ENCODE data around the gene IQUB. TPM values are rescaled to one million over a fixed set of nuclear protein-coding genes. Genes with fewer than 3 reads are reported as not detected.

Gene IQUB
- total RNA-seq, 1 donor from 2014 or later: not detected

DNA sequence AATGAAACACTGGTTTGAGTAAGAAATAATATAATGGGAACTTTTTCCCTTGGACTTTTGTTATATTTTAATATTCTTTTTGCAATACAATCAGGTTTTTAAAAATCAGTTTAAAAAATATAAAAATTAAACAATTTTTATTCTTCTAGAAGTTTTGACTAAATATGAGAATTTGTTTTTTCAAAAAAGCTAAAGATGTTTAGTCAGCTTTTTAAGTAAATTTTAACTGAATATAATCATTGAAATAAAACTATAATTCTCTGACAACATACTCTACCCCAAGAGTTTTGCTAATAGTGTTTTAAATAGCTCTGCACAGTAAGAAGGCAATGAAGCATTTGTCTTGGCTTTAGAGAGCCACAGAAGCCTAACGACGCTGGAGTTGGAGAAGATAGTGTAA lies 70.5 kb downstream of the IQUB start:
- Mint-ChIP-seq H3K4me3 (no peak overlapping the region), H3K4me1 (ENCODE audit: low read depth) (no peaks in the 10 kb centered on the region), H3K36me3 (ENCODE audit: low read depth) (no peaks in the 10 kb centered on the region), H3K9me3 (no peaks in the 10 kb centered on the region), H3K27me3 (ENCODE audit: insufficient read depth) (no peaks in the 10 kb centered on the region), H3K27ac (no peak overlapping the region)
- no peak for DNase-seq (ENCODE audit: low spot score)
- intact Hi-C loops (cut with micrococcal nuclease): no loop called here

DNA sequence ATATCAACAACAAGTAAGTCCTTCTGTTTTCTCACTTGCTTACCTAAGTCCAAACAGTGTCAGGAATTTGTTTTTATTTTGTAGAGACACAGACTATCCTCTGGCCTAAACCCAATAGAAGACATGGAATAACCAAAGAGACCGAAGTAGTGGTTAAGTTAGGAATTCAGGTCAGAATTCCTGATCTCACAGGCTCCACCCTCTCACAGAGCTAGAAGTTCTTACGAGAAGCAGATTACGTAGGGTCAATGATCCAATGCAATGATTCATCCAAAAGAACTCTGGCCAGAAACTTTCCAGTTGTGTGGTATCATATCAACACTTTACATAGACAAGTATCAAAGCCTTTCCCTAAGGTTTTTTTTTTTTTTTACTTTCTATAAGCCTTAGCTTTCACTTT lies 73.8 kb downstream of the IQUB start:
- Mint-ChIP-seq H3K4me3 (no peak overlapping the region), H3K27ac (no peak overlapping the region), H3K4me1 (ENCODE audit: low read depth) (no peaks in the 10 kb centered on the region), H3K9me3 (no peaks in the 10 kb centered on the region), H3K27me3 (ENCODE audit: insufficient read depth) (no peaks in the 10 kb centered on the region), H3K36me3 (ENCODE audit: low read depth) (no peaks in the 10 kb centered on the region)
- DNase-seq (ENCODE audit: low spot score): no peak
- intact Hi-C loops (cut with micrococcal nuclease): no loop called here

DNA sequence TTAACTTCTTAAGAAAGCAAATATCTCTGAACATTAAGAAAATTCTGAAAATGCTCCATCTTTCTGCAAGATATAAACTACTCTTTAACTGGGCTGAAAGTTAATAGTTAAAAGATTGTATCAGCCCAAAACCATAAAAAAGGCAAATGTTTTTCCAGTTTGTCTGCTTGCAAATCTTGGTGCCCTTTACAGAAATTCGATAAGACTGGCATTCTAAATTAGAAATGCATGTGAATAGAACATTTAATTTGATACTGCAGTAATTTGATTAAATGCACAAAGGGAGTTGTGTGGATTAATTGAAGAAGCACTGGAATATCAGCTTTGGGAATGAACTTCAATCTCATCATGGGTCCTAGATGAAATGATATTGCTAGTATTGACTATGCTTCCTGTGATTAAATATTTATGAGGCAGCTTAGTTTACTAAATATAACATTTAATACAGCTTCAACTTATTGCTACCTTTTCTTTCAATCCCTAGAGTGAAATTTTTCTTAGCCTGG lies 78.4 kb downstream of the IQUB start:
- Mint-ChIP-seq H3K9me3 (peaks cover 6% of the 10 kb centered on the region), H3K27me3 (ENCODE audit: insufficient read depth) (no peaks in the 10 kb centered on the region), H3K4me1 (ENCODE audit: low read depth) (no peaks in the 10 kb centered on the region), H3K36me3 (ENCODE audit: low read depth) (no peaks in the 10 kb centered on the region), H3K27ac (no peak overlapping the region), H3K4me3 (no peak overlapping the region)
- no peak for DNase-seq (ENCODE audit: low spot score)
- intact Hi-C loops (cut with micrococcal nuclease): no loop called here

DNA sequence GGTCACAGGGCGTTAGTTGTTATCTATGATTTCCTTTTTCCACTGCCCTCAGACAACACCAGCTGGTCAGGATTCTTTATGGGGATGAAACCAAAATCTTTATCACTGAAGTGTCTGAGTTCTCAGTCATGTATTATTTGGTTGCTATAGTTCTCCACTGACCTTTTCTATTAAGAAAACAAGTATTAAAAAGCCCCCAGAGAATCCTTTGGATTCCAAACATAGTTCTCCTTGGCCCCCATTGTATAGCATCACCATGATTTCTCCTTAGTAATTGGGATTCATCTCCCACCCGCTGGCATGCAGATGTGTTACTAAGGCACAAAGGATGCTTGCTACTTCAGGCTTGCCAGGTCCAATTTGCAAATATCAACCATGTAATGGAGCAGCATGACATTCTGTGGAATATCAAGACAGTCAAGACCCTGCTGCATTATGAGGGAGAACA lies 94.3 kb downstream of the IQUB start:
- H3K27ac Mint-ChIP-seq: no peak overlapping the region
- H3K36me3 Mint-ChIP-seq (ENCODE audit: low read depth): no peaks in the 10 kb centered on the region
- DNase-seq (ENCODE audit: low spot score): no peak
- no peak overlapping the region for H3K4me3 Mint-ChIP-seq
- H3K4me1 Mint-ChIP-seq (ENCODE audit: low read depth): no peaks in the 10 kb centered on the region
- no peaks in the 10 kb centered on the region for H3K27me3 Mint-ChIP-seq (ENCODE audit: insufficient read depth)
- intact Hi-C loops (cut with micrococcal nuclease): no loop called here
- no peaks in the 10 kb centered on the region for H3K9me3 Mint-ChIP-seq

GRCh38 chr7:123439191-123439590 lies 95.2 kb downstream of the IQUB start:
- H3K9me3 Mint-ChIP-seq: no peaks in the 10 kb centered on the region

DNA sequence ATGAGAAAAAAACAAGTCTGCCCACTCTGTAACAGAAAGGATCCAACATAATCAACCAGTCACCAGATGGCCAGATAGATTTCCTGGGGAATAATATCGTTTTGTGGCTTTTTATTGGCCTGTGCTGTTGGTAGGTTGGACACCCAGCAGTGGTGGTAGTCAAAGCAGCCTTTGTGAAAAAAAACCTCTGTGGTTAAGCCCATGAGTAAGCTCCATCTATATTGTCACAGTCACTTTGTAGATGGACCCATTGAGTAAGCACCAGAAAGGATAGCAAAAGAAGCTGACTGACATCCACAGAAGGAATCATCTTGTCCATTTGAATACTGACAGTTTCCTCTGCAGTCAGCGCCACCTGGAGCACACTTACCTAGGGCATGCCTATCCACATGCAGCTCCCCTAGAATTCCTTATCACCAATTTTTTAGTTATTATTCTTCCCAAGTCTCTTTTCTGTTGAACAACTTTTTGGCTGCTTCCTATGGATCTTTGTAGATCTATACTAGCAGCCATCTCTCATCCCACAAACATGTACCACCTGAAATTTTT lies 96.9 kb downstream of the IQUB start:
- Mint-ChIP-seq H3K36me3 (ENCODE audit: low read depth) (no peaks in the 10 kb centered on the region), H3K4me1 (ENCODE audit: low read depth) (no peaks in the 10 kb centered on the region), H3K4me3 (no peak overlapping the region), H3K27ac (no peak overlapping the region), H3K9me3 (no peaks in the 10 kb centered on the region), H3K27me3 (ENCODE audit: insufficient read depth) (no peaks in the 10 kb centered on the region)
- intact Hi-C loops (cut with micrococcal nuclease): no loop called here
- DNase-seq (ENCODE audit: low spot score): no peak

More at GRCh38 chr7:123439191-123439590, 95.2 kb downstream of the IQUB start:
- H3K36me3 Mint-ChIP-seq (ENCODE audit: low read depth): no peaks in the 10 kb centered on the region
- no peak overlapping the region for H3K4me3 Mint-ChIP-seq
- DNase-seq (ENCODE audit: low spot score): no peak
- H3K27ac Mint-ChIP-seq: no peak overlapping the region
- H3K27me3 Mint-ChIP-seq (ENCODE audit: insufficient read depth): no peaks in the 10 kb centered on the region
- intact Hi-C loops (cut with micrococcal nuclease): no loop called here
- no peaks in the 10 kb centered on the region for H3K4me1 Mint-ChIP-seq (ENCODE audit: low read depth)

GRCh38 chr7:123435080-123435700 lies 99.2 kb downstream of the IQUB start:
- Mint-ChIP-seq H3K27ac (no peak overlapping the region), H3K4me3 (no peak overlapping the region), H3K9me3 (no peaks in the 10 kb centered on the region), H3K27me3 (ENCODE audit: insufficient read depth) (no peaks in the 10 kb centered on the region), H3K4me1 (ENCODE audit: low read depth) (no peaks in the 10 kb centered on the region), H3K36me3 (ENCODE audit: low read depth) (no peaks in the 10 kb centered on the region)
- intact Hi-C loops (cut with micrococcal nuclease): no loop called here
- no peak for DNase-seq (ENCODE audit: low spot score)

GRCh38 chr7:123433665-123434064 lies 100.7 kb downstream of the IQUB start:
- H3K9me3 Mint-ChIP-seq: no peaks in the 10 kb centered on the region

GRCh38 chr7:123432601-123433000 lies 101.8 kb downstream of the IQUB start:
- intact Hi-C loops (cut with micrococcal nuclease): no loop called here
- no peaks in the 10 kb centered on the region for H3K9me3 Mint-ChIP-seq
- no peak for DNase-seq (ENCODE audit: low spot score)
- no peaks in the 10 kb centered on the region for H3K27me3 Mint-ChIP-seq (ENCODE audit: insufficient read depth)
- no peak overlapping the region for H3K4me3 Mint-ChIP-seq
- H3K27ac Mint-ChIP-seq: no peak overlapping the region
- no peaks in the 10 kb centered on the region for H3K36me3 Mint-ChIP-seq (ENCODE audit: low read depth)
- H3K4me1 Mint-ChIP-seq (ENCODE audit: low read depth): no peaks in the 10 kb centered on the region

More at GRCh38 chr7:123433665-123434064, 100.7 kb downstream of the IQUB start:
- H3K4me3 Mint-ChIP-seq: no peak overlapping the region
- no peaks in the 10 kb centered on the region for H3K36me3 Mint-ChIP-seq (ENCODE audit: low read depth)
- DNase-seq (ENCODE audit: low spot score): no peak
- H3K27me3 Mint-ChIP-seq (ENCODE audit: insufficient read depth): no peaks in the 10 kb centered on the region
- no peak overlapping the region for H3K27ac Mint-ChIP-seq
- intact Hi-C loops (cut with micrococcal nuclease): no loop called here
- no peaks in the 10 kb centered on the region for H3K4me1 Mint-ChIP-seq (ENCODE audit: low read depth)

DNA sequence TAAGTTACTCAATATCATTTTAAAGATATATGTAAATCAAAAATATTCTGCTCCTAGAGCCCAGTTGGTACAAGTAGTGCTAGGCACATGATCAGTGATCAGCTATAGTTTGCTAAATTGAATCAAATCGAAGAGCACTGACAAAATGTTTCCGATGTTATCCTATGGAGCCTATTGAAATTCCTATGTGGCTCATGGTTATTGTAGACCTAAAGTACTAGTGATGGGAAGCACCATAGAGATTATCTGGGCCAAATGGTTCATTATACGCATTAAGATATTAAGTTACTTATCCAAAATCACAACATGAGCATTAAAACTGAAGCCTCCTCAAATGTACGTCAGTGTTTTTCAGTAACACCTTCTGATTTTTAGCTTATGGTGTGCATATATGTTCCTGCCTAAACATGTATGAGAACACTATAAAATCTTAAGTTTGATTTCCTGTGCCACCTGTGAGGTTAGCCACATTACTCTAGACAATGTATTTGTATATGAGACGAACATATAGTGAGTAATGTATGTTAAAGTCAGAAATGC lies 103.2 kb downstream of the IQUB start:
- intact Hi-C loops (cut with micrococcal nuclease): no loop called here

DNA sequence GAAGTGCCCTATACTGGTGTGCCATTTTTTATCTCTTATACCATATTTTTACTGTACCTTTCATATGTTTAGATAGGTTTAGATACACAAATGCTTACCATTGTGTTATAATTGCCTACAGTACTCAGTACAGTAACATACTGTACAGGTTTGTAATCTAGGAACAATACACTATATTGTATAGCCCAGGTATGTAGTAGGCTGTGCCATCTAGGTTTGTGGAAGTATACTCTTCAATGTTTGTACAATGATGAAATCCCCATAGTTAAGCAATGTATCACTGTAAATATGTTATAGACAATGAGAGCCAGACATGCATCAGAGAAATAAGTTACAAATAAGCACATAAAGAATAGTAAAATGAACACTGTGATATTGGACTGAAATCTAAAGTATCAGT lies 109.1 kb downstream of the IQUB start:
- Mint-ChIP-seq H3K36me3 (ENCODE audit: low read depth) (no peaks in the 10 kb centered on the region), H3K27ac (no peak overlapping the region), H3K27me3 (ENCODE audit: insufficient read depth) (no peaks in the 10 kb centered on the region), H3K4me3 (no peak overlapping the region), H3K4me1 (ENCODE audit: low read depth) (no peaks in the 10 kb centered on the region), H3K9me3 (no peaks in the 10 kb centered on the region)
- no peak for DNase-seq (ENCODE audit: low spot score)
- intact Hi-C loops (cut with micrococcal nuclease): no loop called here

More for the DNA sequence above, 103.2 kb downstream of the IQUB start:
- Mint-ChIP-seq H3K9me3 (no peaks in the 10 kb centered on the region), H3K4me3 (no peak overlapping the region), H3K27me3 (ENCODE audit: insufficient read depth) (no peaks in the 10 kb centered on the region), H3K27ac (no peak overlapping the region), H3K36me3 (ENCODE audit: low read depth) (no peaks in the 10 kb centered on the region), H3K4me1 (ENCODE audit: low read depth) (no peaks in the 10 kb centered on the region)
- no peak for DNase-seq (ENCODE audit: low spot score)

DNA sequence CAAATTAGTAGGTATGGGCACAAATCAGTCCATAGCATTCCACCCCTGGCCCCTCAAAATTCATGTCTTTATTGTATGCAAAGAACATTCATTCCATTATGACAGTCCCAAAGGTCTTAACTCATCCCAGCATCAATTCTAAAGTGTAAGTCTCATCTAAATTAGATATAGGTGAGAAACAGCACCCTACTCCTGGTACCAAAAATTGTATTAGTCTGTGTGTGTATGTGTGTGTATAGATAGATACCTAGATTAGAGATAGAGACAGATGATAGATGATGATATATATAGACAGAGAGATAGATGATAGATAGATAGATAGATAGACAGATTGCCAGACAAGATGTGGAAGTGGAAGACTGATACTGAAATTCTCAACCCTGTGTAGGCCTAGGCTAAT lies 109.9 kb downstream of the IQUB start:
- H3K4me3 Mint-ChIP-seq: no peak overlapping the region
- H3K27ac Mint-ChIP-seq: no peak overlapping the region
- no peak for DNase-seq (ENCODE audit: low spot score)
- H3K27me3 Mint-ChIP-seq (ENCODE audit: insufficient read depth): no peaks in the 10 kb centered on the region
- intact Hi-C loops (cut with micrococcal nuclease): no loop called here
- no peaks in the 10 kb centered on the region for H3K36me3 Mint-ChIP-seq (ENCODE audit: low read depth)
- no peaks in the 10 kb centered on the region for H3K4me1 Mint-ChIP-seq (ENCODE audit: low read depth)
- no peaks in the 10 kb centered on the region for H3K9me3 Mint-ChIP-seq

GRCh38 chr7:123423622-123424021 lies 110.8 kb downstream of the IQUB start:
- intact Hi-C loops (cut with micrococcal nuclease): no loop called here
- no peak overlapping the region for H3K27ac Mint-ChIP-seq
- H3K9me3 Mint-ChIP-seq: no peaks in the 10 kb centered on the region
- no peaks in the 10 kb centered on the region for H3K36me3 Mint-ChIP-seq (ENCODE audit: low read depth)
- no peaks in the 10 kb centered on the region for H3K4me1 Mint-ChIP-seq (ENCODE audit: low read depth)
- no peaks in the 10 kb centered on the region for H3K27me3 Mint-ChIP-seq (ENCODE audit: insufficient read depth)
- no peak overlapping the region for H3K4me3 Mint-ChIP-seq
- DNase-seq (ENCODE audit: low spot score): no peak

Measured in activated T-helper 1 cell treated with anti-CD3 and anti-CD28 coated beads, Interleukin-12 subunit alpha, Interleukin-12 subunit beta, Interleukin-2, Interleukin-4 antibody, amounts not matched to agents 30 ng/mL and 10 ng/mL and 1 ng/mL, durations not matched to agents 14 hours and 24 hours and 36 hours (primary cell).